22Rv1 (cell line): ENCODE data around the gene EIF5A.

ENCODE experiments used
- CTCF ChIP-seq: fragments of 450-650 bp; IDR thresholded peaks from 2 replicates; pipeline ENCODE4 v1.5.1; 2017; ENCODE audit warnings: mild to moderate bottlenecking
- ZFX ChIP-seq: fragments of 450-650 bp; IDR thresholded peaks from 2 replicates; pipeline ENCODE4 v1.6.1; 2017; ENCODE audit warnings: antibody characterized with exemption, borderline replicate concordance

DNA sequence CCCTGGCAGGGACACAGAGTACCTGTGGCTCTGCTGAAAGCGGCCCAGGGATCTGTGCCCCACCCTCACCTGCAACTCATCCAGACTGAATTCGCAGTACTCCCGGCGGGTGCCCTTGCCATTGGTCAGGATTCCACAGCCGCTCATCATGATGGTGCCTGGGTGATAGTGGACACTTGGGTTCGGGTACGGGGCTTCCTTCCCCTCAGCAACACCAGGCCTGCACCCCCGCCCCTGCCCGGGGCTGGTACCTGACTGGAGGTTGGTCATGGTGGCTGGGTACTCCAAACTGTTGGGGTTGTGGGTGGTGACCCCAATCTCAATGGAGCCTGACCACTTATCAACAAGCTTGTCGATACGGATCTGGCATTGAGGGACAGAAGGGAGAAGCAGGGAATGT is 18.8 kb downstream of the EIF5A start:
- TF ChIP-seq CTCF (no peak), ZFX (no peak)
